SU-DHL-6 (cell line): Measurements from ENCODE around the gene PGBD5.

ENCODE experiments used
- CTCF ChIP-seq: fragments of 200-600 bp; sonication (generic); IDR thresholded peaks from one replicate; pipeline ENCODE4 v1.5.1; 2017; ENCODE audit warnings: antibody characterized with exemption, mild to moderate bottlenecking, low read length, moderate library complexity; ENCODE audit not compliant: insufficient read depth, poor library complexity, severe bottlenecking
- EZH2phosphoT487 ChIP-seq: fragments of 200-600 bp; sonication (generic), shearing (Covaris generic); conservative IDR thresholded peaks from 2 replicates; pipeline ENCODE4 v1.6.1; 2018; ENCODE audit warnings: mild to moderate bottlenecking, antibody characterized with exemption, low read length, moderate library complexity, mixed read lengths

- TF ChIP-seq CTCF (no peak), EZH2phosphoT487 (no peak)
These were observed 157.6 kb downstream of the PGBD5 start for GRCh38 chr1:230268371-230269170.
